Body of pancreas (tissue), 4 donors: ENCODE data around the gene PARL.

Experiments used
- POLR2A ChIP-seq, 3 donors: fragments of 450-650 bp; IDR thresholded peaks; one replicate each; pipeline ENCODE4 v1.6.1; 2016; ENCODE audit warnings: antibody characterized with exemption in 3 of 3, mild to moderate bottlenecking in 2 of 3
- TF ChIP-seq, protein P1 (sequence below), 7 experiments: fragments of 450-650 bp in 4 of 7; fragments of 200-600 bp in 3 of 7; sonication (generic) in 3 of 7; IDR thresholded peaks; one replicate each; pipeline ENCODE4 v1.5.1; 2016 to 2019; ENCODE audit warnings: antibody characterized with exemption in 7 of 7

DNA sequence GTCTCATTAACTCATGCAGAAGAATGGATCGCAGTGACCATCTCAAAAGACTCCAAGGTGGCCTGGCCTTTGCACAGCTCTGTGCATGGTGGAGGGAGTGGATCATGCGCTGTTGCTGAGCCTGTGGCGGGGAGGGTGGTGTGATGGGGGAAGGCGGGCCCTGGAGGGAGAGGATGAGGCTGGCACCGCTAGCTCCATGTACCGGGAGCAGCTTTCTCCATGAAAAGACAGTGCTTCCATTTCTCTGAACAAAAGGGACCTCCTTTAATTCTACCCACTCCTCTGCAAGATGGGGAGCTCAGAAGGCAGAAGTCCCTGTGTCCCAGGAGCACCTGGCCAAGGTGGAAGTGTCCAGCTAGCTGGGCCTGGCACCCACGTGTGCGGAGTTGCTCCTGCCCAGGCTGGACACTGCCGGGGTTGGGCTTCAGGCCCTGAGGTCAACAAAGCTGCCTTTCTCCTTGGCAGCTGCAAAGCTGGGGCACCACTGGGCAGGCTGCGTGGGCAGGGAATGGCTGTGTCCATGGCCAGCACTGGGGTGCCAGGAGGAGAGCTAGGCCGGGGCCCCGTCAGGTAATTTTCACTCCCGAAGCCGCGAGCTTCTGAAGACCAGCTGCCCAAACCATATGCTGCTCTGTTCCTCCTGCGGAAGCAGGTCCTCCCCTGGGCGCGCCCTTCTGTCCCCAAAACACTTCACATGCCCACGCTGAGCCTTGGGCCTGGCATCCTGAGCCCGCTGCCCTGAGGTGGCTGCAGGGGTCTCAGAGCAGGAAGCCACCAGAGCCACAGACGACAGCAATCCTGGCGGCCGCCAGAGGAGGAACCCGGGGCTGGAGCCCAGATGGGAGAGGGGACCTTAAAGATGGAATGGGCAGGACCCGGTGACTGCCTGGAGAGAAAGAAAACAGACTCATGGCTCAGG lies 65.7 kb downstream of the PARL start:
- TF ChIP-seq, protein P1, sequence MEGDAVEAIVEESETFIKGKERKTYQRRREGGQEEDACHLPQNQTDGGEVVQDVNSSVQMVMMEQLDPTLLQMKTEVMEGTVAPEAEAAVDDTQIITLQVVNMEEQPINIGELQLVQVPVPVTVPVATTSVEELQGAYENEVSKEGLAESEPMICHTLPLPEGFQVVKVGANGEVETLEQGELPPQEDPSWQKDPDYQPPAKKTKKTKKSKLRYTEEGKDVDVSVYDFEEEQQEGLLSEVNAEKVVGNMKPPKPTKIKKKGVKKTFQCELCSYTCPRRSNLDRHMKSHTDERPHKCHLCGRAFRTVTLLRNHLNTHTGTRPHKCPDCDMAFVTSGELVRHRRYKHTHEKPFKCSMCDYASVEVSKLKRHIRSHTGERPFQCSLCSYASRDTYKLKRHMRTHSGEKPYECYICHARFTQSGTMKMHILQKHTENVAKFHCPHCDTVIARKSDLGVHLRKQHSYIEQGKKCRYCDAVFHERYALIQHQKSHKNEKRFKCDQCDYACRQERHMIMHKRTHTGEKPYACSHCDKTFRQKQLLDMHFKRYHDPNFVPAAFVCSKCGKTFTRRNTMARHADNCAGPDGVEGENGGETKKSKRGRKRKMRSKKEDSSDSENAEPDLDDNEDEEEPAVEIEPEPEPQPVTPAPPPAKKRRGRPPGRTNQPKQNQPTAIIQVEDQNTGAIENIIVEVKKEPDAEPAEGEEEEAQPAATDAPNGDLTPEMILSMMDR (IDR thresholded peaks at IDR 0.05) = no peak
- TF ChIP-seq POLR2A (IDR thresholded peaks at IDR 0.05) = no peak
